ENCODE data around the gene MRPL22.

DNA sequence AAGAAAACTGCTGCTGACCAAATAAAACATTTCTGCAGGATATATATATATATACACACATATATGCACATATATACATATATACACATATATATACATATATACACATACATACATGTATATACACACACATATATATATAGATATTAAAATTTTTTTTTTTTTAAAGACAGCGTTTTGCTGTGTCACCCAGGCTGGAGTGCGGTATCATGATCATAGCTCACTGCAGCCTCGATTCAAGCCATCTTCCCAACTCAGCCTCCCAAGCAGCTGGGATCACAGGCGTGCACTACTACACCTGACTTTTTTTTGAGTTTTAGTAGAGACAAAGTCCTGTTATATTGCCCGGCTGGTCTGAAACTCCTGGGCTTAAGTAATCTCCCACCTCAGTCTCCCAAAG is 2.7 kb downstream of the MRPL22 start:
- TF ChIP-seq, protein P1, sequence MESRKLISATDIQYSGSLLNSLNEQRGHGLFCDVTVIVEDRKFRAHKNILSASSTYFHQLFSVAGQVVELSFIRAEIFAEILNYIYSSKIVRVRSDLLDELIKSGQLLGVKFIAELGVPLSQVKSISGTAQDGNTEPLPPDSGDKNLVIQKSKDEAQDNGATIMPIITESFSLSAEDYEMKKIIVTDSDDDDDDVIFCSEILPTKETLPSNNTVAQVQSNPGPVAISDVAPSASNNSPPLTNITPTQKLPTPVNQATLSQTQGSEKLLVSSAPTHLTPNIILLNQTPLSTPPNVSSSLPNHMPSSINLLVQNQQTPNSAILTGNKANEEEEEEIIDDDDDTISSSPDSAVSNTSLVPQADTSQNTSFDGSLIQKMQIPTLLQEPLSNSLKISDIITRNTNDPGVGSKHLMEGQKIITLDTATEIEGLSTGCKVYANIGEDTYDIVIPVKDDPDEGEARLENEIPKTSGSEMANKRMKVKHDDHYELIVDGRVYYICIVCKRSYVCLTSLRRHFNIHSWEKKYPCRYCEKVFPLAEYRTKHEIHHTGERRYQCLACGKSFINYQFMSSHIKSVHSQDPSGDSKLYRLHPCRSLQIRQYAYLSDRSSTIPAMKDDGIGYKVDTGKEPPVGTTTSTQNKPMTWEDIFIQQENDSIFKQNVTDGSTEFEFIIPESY (IDR thresholded peaks at IDR 0.05; ENCODE audit: extremely low read depth, insufficient replicate concordance, low read length), result no peak
- TF ChIP-seq, protein P2, sequence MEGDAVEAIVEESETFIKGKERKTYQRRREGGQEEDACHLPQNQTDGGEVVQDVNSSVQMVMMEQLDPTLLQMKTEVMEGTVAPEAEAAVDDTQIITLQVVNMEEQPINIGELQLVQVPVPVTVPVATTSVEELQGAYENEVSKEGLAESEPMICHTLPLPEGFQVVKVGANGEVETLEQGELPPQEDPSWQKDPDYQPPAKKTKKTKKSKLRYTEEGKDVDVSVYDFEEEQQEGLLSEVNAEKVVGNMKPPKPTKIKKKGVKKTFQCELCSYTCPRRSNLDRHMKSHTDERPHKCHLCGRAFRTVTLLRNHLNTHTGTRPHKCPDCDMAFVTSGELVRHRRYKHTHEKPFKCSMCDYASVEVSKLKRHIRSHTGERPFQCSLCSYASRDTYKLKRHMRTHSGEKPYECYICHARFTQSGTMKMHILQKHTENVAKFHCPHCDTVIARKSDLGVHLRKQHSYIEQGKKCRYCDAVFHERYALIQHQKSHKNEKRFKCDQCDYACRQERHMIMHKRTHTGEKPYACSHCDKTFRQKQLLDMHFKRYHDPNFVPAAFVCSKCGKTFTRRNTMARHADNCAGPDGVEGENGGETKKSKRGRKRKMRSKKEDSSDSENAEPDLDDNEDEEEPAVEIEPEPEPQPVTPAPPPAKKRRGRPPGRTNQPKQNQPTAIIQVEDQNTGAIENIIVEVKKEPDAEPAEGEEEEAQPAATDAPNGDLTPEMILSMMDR (IDR thresholded peaks at IDR 0.05 in 2 of 3, conservative IDR thresholded peaks at IDR 0.05 in 1 of 3; ENCODE audit: borderline replicate concordance in 1 of 3, insufficient read depth in 1 of 3, low read depth in 2 of 3, low read length in 2 of 3), result no peak
- TF ChIP-seq SRF (IDR thresholded peaks at IDR 0.05; ENCODE audit: low read depth), result no peak
- TF ChIP-seq POLR2AphosphoS5 (IDR thresholded peaks at IDR 0.05; ENCODE audit: low read depth, low read length), result no peak
- TF ChIP-seq POLR2A (IDR thresholded peaks at IDR 0.05; ENCODE audit: borderline replicate concordance, extremely low read depth, insufficient read depth, insufficient read length), result no peak
- no peak for TF ChIP-seq EZH2 (IDR thresholded peaks at IDR 0.05)
- no peak for TF ChIP-seq RAD21 (IDR thresholded peaks at IDR 0.05; ENCODE audit: low read depth)
- TF ChIP-seq JUND (IDR thresholded peaks at IDR 0.05), result no peak
- TF ChIP-seq TCF7L2 (IDR thresholded peaks at IDR 0.05; ENCODE audit: borderline replicate concordance, extremely low read depth, insufficient read depth, insufficient read length), result no peak
- TF ChIP-seq ZNF274 (IDR thresholded peaks at IDR 0.05; ENCODE audit: low read depth, low read length), result no peak
- no peak for TF ChIP-seq SP1 (IDR thresholded peaks at IDR 0.05; ENCODE audit: low read depth)
- TF ChIP-seq ZFX (IDR thresholded peaks at IDR 0.05), result no peak
